Sciatic nerve (tissue), 2 donors: ENCODE results near the gene GUCD1. TPM values are rescaled to one million over a fixed set of nuclear protein-coding genes. Genes with fewer than 3 reads are reported as not detected.

ENCODE experiments used
- ATAC-seq: fragments of 200-7000 bp; cut with Tn5 transposase; one replicate; pipeline ENCODE4 v1.9.1; 2020; ENCODE audit warnings: mild to moderate bottlenecking, moderate library complexity
- DNase-seq: peaks from one replicate; pipeline ENCODE4 v3.0.0-alpha.2; 2020; ENCODE audit warnings: low spot score
- intact Hi-C: fragments of 100-400 bp; cut with DNase I; formaldehyde crosslinking; loops from one replicate; pipeline ENCODE4 v1.14.2; 2022
- total RNA-seq: library from RNA; stranded (reverse); fragmentation: NEBNext Ultra II Directional; extraction: Animal tissue kit (Norgen Biotek cat#: 25700); gene quantifications from one replicate; pipeline ENCODE4 v1.2.1, GENCODE V29; 2021
- donor health status: DM: no; HTN: no; CAD: no.
- donor health status: DM: no; HTN: no; CAD: no.

The GUCD1 gene
- total RNA-seq, 1 donor from 2014 or later = 61.2 TPM

DNA sequence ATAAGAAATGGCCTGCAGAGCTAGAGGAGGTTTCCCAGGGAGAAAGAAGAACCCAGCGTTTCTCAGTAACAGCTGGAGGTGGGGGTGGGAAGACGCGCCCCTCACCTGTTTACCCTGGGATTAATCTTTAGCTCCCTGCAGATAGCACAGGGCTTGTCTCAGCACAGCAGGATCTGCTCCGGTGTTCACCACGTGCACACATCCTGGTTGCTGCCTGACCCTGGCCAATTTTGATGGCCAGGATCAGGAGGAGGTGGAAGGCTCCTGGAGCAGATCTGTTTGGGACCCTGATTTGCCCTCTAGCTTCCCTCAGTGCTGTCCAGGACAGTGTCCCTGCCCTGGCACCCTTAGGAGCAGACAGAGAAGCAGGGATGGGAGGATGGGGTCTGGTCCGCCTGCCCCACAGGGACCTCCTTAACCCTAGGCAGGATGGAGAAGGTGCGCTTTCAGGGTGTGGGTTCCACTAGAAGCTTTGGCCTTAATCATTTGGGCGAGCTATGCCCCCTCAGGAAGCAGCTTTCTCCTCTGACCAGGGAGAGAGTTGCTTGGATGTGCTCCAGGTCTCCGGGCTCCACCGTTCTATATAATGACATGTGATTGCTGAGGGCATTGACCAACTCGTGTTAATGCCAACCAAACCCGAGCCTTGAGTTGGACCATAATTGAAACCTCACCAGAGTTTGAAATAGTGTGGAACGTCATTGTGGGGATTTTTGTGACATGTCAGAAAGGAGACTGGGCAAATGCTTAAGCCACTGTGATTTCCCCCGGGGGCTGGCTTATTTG is 40.5 kb downstream of the GUCD1 start:
- intact Hi-C loops = loop anchor here (10.0 kb wide), 1 partner anchor 90 kb away; the partner anchor contains the start of gene ADORA2A
- no peak for DNase-seq
- ATAC-seq = no peak

DNA sequence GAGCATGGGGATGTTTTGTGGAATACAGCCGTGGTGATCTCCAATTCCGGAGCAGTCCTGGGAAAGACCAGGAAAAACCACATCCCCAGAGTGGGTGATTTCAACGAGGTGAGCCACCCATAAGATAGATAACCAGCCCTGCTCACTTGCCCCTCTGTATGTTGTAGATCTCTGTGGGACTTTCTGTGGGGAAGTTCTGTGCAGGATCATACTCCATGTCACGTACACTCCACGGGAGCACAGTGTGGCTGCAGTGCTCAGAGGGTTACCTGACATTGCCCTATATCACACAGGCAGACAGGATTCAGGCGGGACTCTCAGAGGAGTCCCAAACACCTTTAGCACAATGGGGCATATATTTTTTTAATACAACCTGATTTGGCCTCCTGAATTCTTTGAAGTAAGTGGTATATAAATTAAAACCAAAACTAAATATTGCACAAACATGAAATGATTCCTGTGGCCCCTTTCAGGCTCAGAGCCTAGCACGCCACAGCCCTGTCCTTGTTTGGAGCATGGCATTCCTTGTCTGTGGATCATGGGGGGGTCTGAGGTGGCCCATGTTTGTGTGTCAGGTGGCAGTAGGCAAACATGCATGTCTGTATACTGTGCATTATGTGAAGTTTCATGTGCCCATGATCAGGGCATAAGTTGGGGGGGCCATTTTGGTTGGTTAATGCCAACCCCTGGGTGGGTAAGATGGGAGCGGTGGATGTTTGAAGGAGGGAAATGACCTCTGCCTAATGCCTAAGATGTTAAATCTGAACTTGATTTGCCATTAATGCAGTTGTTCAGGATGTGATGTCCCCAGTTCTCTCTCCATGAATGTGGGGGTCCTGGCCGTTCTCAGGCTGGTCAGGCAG is 41.3 kb downstream of the GUCD1 start:
- intact Hi-C loops = loop anchor here (10.0 kb wide), 1 partner anchor 89 kb away; the partner anchor contains the start of gene ADORA2A
- ATAC-seq (no peak), DNase-seq (no peak)

DNA sequence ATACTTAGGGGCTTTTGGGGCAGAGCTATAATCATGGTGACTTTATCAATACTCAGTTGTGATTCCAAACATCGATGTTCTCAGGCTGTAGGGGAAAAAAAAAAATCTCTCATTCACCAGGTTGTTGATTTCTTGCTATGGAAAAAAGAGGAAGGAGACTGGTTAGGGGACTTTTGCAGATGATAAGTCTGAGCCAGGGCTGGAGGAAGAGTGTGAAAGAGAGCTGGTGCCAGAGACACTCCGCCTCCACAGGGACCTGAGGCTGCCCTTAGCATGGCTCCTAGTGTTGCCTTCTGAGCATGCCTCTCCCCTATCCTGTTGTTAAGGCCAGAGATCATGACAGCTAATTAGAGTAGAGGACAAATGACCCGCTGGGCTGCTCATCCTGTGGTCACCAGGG is 42.9 kb downstream of the GUCD1 start:
- peak; percentile 37 for ATAC-seq
- intact Hi-C loops = loop anchor here (10.0 kb wide), 1 partner anchor 87 kb away; the partner anchor contains the start of gene ADORA2A
- DNase-seq = no peak

- ATAC-seq = peak; percentile 73
- no peak for DNase-seq
- intact Hi-C loops = loop anchor here (10.0 kb wide), 1 partner anchor 86 kb away; the partner anchor contains the start of gene ADORA2A
These were observed 44.0 kb downstream of the GUCD1 start for GRCh38 chr22:24510637-24511625.

- DNase-seq = no peak
- intact Hi-C loops = no loop called here
- no peak for ATAC-seq
These were observed 47.2 kb downstream of the GUCD1 start for GRCh38 chr22:24507716-24508115.

GRCh38 chr22:24506802-24507438 is 48.0 kb downstream of the GUCD1 start:
- intact Hi-C loops = no loop called here
- no peak for DNase-seq
- no peak for ATAC-seq

GRCh38 chr22:24504956-24505736 is 49.8 kb downstream of the GUCD1 start:
- intact Hi-C loops = no loop called here

DNA sequence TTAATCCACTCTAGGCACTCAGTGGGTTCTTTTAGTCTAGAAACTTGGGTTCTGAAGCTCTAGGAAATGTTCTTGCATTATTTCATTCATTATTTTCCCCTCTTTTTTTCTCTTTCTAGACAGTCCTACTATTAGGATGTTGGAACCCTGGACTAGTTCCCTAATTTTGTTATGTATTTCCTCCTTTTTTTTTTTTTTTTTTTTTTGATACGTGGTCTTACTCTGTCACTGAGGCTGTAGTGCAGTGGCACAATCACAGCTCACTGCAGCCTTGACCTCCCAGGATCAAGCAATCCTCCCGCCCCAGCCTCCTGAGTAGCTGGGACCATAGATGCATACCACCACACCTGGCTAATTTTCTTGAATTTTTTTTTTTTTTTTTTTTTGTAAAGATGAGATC is 50.4 kb downstream of the GUCD1 start:
- ATAC-seq (no peak), DNase-seq (no peak)
- intact Hi-C loops = no loop called here

More at GRCh38 chr22:24504956-24505736, 49.8 kb downstream of the GUCD1 start:
- ATAC-seq (peak; percentile 37), DNase-seq (no peak)

DNA sequence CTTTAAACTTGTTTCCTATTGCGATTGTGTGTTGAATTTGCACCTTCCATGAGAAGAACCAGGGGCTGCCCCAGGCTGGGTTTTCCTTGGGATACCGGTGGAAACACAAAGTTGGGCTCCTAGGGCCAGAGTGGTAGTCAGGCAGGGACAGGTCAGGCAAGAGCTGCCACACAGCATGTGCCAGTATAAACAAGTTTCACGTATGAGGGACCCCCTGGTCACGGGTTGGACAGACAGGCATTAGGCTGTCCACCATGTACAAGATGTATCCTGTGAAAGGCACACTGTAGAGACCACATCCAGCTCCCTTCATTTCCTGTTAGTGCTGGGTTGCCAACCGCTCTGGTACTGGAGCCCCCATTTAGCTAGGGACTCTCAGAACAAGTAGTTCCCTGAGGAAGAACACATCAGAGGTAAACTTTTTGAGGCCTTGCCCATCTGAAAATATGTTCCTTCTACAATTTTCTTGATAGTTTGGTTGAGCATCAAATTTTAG is 51.0 kb downstream of the GUCD1 start:
- ATAC-seq (no peak), DNase-seq (no peak)
- intact Hi-C loops = no loop called here

DNA sequence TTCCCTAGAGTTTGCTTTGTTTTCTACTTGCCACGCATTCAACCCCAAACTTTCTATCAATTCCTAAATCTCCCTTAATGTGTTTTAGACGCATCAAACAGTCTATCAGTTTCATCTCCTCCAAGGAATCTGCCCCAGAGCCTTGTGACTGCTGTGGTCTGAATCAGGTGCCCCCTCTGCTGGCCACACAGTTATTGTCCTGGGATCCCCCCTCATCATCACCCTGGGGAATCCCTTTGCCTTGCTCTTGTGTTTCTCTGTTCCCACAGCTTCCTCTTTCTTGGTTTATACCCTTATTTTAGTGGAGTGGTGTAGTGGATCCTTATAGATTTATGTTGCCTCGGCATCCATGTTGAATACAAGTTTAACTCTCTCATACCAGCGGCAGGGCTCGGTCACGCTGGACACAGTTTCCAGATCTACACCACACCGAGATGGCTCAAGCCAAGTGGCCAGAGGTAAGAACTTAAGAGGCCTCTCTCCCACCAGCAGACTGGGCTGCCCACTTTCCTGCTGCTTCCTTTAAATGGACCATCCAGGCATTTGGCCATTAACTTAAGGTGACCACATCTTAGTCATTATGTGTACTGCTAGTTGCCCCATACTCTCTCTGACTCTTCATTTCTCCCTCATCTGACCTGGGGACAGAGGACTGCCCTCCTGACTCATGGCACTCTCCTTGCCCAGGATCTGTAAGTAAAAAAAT is 51.6 kb downstream of the GUCD1 start:
- DNase-seq (peak; percentile 72), ATAC-seq (peak; percentile 67)
- intact Hi-C loops = no loop called here

DNA sequence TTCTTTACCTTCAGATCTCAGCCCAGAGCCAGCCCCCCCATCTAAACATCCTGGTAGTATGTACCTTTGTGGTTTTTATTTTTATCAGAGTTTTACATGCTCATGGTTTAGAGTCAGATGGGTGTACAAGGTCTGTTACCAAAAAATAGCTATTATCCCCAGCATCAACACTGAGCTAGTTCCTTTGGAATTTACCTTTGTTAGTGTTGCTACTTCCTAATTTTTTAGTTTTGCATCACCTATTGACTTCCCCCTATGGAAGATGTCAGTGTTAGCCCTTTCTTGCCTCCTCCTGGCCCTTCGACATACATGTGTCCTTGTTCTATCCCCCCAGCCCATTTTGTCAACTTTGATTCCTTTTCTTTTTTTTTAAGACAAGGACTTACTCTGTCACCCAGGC is 52.4 kb downstream of the GUCD1 start:
- ATAC-seq (no peak), DNase-seq (no peak)
- intact Hi-C loops = no loop called here

- ATAC-seq (no peak), DNase-seq (no peak)
- intact Hi-C loops = no loop called here
These were observed 52.9 kb downstream of the GUCD1 start for GRCh38 chr22:24502034-24502433.

- ATAC-seq (no peak), DNase-seq (no peak)
- intact Hi-C loops = no loop called here
These were observed 53.5 kb downstream of the GUCD1 start for GRCh38 chr22:24501301-24502005.

- ATAC-seq (no peak), DNase-seq (no peak)
- intact Hi-C loops = no loop called here
These were observed 54.6 kb downstream of the GUCD1 start for GRCh38 chr22:24500277-24500820.

- DNase-seq (no peak), ATAC-seq (no peak)
- intact Hi-C loops = no loop called here
These were observed 55.1 kb downstream of the GUCD1 start for GRCh38 chr22:24499706-24500276.

GRCh38 chr22:24498824-24499223 is 56.1 kb downstream of the GUCD1 start:
- no peak for ATAC-seq
- intact Hi-C loops = no loop called here
- DNase-seq = no peak
